Measurements from ENCODE around the gene CDC45.
"Not testable (repeated sequence)": the region's sequence is repeated elsewhere in the genome, so short reads cannot be mapped to it uniquely, and the experiment has no call there.

CDC45 gene

DNA sequence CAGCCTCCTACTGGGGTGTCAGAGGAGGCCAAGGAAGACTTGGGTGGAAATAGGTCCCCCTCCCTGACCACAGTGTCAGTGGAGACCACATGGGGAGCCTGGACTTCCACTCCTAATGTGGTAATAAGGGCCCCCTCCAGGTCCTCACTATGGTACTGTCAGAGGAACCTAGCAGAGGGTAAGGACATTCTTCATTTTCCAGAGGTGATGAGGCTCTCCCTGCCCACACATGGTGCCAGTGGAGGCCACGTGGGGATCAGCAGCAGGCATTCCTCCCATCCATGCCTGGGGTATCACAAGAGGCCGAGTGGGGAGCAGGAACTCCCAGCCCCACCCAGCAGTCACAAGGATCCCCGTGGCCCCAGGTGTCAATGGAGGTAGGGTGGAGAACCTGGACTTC is 51.0 kb downstream of the CDC45 start:
- DNase-seq (ENCODE audit: low read depth): no peak

DNA sequence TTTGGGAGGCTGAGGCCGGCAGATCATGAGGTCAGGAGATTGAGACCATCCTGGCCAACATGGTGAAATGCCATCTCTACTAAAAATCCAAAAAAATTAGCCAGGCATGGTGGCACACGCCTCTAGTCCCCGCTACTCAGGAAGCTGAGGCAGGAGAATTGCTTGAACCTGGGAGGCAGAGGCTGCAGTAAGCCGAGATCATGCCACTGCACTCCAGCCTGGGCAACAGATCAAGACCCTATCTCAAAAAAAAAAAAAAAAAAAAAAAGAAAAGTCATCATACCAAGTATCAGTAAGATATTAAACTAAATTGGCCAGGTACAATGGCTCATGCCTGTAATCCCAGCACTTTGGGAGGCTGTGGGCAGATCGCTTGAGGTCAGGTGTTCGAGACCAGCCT is 51.6 kb downstream of the CDC45 start:
- not testable (repeated sequence) for DNase-seq (ENCODE audit: low read depth)

DNA sequence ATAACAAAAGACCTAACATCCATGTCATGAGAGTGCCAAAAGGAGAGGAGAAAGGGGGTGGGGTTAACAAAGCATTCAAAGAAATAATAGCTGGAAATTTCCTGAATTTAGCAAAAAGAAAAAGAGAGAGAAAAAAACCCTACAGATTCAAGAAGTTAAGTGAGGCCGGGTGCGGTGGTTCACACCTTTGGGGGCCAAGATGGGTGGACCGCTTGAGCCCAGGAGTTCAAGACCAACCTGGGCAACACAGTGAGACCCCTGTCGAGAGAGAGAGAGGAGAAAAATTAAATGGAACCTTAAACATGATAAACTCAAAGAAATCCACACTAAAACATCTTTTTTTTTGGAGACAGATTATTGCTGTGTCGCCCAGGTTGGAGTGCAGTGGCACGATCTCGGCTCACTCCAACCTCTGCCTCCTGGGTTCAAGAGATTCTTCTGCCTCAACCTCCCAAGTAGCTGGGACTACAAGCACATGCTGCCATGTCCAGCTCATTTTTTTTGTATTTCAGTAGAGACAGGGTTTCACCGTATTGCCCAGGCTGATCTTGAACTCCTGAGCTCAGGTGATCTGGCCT is 53.4 kb downstream of the CDC45 start:
- no peak for DNase-seq (ENCODE audit: low read depth)

DNA sequence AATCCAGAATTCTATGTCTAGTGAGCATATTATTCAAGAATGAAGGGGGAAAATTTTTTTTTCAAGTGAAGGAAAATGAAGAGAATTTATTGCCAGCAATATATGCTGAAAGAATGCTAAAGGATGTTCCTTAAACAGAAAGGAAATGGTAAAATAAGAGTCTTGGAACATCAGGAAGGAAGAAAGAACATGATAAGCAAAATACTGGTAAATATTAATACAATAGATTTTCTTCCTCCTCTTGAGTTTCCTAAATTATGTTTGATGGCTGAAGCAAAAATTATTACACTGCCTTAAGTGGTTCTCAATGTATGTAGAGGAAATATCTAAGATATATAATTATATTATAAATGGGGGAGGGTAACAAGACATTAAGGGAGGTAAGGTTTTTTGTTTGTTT is 54.1 kb downstream of the CDC45 start:
- no peak for DNase-seq (ENCODE audit: low read depth)

DNA sequence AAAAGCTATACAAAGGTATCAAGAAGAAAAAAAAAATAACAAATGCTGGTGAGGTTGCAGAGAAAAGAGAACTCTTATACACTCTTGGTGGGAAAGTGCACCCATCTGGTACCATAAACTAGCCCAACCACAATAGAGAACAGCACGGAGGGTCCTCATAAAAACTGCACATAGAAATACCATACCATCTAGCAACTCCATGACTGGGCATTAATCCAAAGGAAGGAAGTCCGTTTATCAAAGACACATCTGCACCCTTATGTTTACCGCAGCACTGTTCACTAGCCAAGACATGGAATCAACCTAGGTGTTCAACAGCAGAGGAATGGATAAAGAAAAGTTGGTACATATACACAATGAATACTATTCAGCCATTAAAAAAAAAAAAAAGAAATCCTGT is 55.3 kb downstream of the CDC45 start:
- no peak for DNase-seq (ENCODE audit: low read depth)

DNA sequence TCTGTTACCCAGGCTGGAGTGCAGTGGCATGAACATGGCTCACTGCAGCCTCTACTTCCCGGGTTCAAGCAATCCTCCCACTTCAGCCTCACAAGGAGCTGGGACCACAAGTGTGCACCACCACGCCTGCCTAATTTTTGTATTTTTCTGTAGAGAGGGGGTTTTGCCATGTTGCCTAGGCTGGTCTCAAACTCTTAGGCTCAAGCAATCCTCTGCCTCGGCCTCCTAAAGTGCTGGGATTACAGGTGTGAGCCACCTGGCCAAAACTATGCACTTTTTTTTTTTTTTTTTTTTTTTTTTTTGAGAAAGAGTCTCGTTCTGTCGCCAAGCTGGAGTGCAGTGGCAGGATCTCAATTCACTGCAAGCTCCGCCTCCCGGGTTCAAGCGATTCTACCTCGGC is 56.8 kb downstream of the CDC45 start:
- DNase-seq (ENCODE audit: low read depth): no peak

DNA sequence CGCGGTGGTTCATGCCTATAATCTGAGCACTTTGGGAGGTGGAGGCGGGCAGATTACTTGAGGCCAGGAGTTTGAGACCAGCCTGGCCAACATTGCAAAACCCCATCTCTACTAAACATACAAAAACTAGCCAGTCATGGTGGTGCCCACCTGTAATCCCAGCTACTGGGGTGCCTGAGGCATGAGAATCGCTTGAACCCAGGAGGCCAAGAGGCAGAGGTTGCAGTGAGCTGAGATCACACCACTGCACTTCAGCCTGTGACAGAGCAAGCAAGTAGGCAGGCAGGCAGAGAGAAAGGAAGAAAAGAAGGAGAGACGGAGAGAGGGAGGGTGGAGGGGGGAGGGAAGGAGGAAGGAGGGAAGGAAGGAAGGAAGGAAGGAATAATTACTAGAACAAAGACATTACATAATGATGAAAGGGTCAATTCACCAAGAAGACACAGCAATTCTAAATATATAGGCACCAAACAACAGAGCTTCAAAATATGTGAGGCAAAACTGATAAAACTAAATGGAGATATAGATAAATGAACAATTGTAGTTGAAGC is 58.3 kb downstream of the CDC45 start:
- no peak for DNase-seq (ENCODE audit: low read depth)

DNA sequence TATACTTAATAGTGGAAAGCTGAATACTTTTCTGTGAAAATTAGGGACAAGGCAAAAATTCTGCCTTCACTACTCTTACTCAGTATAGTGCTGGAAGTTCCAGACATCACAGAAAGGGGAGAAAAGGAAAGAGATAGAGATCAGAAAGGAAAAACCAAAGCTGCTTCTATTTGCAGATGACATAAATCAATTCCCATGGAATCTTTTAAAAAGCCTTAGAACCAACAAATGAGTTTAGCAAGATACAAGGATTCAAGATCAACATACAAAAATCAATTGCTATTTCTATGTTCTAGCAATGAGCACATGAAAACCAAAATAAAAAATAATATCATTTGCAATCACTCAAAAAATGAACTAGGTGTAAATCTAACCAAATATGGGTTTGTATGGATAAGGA is 60.7 kb downstream of the CDC45 start:
- DNase-seq (ENCODE audit: low read depth): no peak

DNA sequence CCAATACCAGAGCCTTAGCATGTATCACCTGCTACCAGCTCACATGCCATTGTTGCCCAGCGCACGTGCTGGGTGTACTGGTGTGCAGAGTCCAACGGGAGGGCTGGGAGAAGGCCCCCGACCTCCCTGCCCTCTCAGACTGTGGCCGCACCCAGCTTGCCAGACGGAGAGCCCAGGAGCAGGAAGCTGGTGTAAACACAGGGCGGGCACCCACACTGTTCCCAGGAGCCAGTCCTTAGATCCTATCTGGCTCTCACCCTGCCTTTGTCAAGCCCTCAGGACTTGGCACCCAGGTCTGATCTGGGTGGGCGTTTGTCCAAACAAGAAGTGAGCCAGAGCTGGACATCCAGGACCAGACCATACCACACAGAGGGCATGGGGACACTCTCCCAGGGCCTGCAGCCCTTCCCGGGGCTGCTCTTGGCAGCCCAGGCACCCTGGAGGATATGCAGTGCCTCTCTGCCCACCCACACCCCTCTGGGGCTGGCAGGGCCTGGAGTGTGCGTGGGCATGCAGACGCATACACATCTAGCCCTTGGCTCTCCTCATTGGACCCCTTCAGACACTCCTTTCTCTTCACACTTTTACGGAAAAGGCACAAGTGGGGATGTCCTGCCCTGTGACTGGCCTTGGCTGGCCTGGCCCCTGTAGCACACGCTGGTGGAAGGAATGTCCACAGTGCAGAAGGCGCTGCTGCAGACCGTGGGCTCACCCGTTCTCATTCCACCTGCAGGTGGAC is 64.4 kb downstream of the CDC45 start:
- DNase-seq (ENCODE audit: low read depth): no peak

DNA sequence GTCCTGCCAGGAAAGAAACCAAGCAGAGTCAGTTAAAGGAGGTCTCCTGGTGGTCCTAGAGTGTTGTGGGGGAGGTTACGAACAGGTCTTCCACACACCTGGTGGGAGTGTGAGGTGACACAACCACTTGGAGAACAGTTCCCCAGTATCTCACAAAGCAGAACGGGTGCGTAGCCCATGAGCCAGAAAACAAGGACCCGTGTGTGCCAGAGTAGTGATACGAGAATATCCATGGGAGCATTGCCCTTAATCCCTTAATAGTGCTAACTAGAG is 66.2 kb downstream of the CDC45 start:
- no peak for DNase-seq (ENCODE audit: low read depth)

DNA sequence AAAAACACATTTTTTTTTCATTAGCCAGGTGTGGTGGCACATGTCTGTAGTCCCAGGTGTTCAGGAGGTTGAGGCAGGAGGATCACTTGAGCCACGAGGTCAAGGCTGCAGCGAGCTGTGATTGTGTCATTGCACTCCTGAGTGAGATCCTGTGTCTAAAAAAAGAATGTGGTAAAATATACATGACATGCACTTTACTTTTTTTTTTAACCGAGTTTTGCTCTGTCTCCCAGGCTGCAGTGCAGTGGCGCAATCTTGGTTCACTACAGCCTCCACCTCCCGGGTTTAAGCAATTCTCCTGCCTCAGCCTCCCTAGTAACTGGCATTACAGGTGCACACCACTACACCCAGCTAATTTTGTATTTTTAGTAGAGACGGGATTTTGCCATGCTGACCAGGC is 67.0 kb downstream of the CDC45 start:
- no peak for DNase-seq (ENCODE audit: low read depth)

DNA sequence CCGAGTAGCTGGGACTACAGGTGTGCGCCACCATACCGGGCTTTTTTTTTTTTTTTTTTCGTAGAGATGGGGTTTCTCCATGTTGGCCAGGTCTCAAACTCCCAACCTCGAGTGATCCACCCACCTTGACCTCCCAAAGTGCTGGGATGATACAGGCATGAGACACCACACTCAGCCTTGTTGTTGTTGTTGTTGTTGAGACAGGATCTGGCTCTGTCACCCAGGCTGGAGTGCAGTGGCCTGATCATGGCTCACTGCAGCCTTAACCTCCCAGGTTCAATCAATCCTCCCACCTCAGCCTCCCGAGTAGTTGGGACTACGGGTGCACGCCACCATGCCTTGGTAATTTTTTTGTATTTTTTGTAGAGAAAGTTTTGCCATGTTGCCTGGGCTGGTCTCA is 67.9 kb downstream of the CDC45 start:
- DNase-seq (ENCODE audit: low read depth): no peak

DNA sequence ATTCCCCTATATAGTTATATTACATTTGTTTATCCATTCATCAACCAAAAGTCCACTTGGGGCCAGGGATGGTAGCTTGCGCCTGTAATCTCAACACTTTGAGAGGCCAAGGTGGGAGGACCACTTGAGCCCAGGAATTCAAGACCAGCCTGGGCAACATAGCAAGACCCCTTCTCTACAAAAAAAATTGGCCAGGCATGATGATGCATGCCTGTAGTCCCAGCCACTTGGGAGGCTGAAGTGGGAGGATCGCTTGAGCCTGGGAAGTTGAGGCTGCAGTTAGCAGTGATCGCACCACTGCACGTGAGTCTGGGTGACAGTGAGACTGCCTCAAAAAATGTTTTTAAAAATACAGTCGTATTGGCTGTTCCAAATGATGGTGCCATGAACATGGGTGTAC is 68.7 kb downstream of the CDC45 start:
- DNase-seq (ENCODE audit: low read depth): not testable (repeated sequence)

DNA sequence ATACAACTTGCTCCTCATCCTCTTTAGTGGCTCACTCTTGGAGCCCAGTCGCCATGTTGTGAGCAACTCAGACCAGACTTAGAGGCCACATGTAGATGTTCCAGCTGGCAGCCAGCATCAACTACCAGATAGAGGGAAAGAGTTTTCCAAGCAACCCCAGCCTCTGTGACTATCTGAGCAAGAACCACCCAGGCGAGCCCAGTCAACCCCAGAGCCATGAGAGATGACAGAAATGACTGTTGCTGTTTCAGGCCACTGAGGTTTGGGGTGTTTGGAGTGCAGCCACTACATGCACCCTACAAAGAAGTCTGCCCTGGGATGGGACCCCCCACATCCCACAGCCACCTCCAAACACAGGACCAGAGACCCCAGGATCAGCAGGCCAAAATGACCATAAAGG is 69.2 kb downstream of the CDC45 start:
- no peak for DNase-seq (ENCODE audit: low read depth)

DNA sequence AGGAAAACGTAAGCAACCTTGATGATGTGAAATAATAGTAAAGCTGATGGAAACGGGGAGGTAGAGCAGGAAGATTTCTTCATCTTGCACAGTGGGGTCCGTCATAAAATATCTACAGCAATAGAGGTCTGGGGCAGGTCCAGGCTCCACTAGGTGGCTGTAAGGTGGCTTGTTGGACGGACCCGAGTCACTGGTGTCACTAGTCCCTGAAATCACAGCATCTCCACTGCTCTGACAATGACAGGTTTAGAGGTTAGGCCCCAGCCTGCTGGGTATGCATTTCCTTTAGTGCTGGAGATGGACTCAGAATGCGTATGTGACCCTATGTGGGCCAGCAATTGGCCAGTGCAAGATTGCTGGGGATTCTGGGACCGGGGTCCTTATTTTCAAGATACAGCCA is 69.7 kb downstream of the CDC45 start:
- no peak for DNase-seq (ENCODE audit: low read depth)

DNA sequence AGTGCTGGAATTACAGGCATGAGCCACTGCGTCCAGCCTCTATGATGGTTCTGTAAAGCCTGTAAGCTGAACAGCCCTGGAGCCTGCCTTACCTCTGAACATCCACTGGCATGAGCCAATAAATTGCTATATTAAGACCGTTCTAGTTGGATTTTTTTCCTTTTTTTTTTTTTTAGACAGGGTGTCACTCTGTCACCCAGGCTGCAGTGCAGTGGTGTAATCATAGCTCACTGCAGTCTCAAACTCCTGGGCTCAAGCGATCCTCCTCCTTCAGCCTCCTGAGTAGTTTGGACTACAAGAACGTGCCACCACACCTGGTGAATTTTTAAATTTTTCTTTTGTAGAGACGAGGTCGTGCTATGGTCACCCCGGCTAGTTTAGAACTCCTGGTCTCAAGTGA is 70.7 kb downstream of the CDC45 start:
- no peak for DNase-seq (ENCODE audit: low read depth)

DNA sequence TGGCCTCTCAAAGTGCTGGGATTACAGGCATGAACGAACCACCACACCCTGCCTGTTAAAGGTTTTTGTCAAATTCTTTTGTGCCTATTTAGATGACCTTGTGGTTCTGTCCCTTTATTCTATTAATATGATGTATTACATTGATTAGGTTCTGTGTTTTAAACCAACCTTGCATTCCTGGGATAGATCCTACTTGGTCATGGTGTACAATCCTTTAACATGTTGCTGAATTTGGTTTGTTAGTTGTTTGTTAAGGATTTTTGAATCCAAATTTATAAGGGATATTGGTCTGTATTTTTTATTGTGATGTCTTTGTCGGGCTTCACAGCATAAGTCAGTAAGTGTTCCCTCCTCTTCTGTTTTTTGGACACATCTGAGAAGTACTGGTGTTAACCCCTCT is 73.5 kb downstream of the CDC45 start:
- DNase-seq (ENCODE audit: low read depth): no peak

DNA sequence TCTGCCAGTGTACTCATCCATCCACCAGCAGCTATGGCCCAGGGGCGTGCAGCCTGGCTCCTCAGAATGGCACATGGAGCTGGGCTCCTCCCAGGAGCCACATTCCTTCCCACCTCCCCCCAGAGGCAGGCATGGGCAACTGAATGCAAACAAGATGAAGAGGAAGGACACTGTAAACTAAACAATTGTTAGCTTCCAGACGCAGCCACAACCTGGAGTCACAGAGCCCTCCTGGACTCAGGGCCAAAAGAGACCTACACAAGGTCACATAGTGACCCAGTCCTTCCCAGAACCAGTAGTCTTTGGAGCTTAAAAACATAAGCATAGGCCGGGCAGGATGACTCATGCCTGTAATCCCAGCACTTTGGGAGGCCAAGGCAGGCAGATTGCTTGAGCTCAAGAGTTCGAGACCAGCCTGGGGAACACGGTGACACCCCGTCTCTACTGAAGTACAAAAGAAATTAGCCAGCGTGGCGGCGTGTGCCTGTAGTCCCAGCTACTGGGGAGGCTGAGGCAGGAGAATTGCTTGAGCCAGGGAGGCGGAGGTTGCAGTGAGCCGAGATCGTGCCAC is 75.2 kb downstream of the CDC45 start:
- no peak for DNase-seq (ENCODE audit: low read depth)

DNA sequence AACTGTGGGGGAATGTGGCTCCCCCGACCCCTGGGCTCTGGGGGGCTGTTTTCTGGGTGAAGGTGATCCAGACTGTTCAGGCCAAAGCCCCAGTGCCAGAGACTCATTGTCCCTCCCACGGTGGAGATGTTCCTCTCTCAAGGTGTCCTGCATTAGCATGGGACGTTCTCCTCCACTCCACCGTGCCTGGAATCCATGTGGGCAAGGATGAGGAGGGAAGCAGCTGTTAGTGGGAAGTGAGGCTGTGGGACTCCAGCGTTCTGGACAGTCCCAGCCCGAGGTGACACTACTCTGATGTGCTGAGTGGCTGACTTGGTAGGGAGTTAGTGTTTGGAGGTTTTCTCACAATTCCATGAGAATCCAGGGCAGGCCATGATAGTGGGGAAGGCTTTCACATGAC is 75.9 kb downstream of the CDC45 start:
- DNase-seq (ENCODE audit: low read depth): no peak

DNA sequence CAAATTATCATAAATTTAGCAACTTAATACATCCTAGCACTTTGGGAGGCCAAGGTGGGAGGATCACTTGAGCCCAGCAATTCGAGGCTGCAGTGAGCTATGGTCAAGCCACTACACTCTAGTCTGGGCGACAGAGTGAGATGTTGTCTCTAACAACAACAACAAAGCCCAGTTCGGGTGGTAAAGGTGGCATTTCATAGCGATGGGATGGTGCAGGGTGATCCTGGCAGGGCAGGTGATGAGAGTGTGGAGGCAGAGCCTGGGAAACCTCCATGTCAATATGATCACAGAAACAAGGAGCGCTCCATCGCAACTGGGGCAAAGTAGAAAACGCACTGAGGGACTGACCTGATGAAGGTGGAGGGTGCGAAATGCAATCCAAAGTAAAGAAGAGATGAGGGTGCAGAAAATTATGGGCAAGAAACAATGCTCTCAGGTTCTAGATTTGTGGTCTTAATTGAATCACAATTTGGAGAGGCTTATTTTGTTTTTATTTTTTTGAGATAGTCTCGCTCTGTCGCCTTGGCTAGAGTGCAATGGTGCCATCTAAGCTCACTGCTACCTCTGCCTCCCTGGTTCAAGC is 77.3 kb downstream of the CDC45 start:
- no peak for DNase-seq (ENCODE audit: low read depth)

DNA sequence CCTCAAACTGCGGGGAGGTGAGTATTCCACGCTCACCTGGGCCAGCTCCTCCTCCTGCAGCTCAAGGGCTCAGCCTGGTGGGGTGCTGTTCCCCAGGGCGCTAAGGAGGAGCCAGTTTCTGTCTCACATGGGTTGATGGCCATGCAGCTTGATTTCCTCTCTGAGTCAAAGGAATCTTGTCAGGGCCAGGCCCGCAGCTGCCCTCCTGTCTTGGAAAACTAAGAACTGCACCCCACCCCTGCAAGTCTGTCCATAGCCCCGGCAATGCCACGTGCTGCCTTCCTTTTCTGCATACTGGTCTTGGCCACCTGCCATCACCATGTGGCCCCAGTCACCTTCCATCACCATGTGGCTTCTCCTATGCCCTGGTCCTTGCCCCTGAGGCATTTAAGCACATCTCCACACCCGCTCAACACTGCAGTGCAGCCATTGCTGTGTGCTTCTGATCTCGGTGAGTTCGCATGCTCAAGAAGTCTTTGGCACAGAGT is 79.6 kb downstream of the CDC45 start:
- no peak for DNase-seq (ENCODE audit: low read depth)

DNA sequence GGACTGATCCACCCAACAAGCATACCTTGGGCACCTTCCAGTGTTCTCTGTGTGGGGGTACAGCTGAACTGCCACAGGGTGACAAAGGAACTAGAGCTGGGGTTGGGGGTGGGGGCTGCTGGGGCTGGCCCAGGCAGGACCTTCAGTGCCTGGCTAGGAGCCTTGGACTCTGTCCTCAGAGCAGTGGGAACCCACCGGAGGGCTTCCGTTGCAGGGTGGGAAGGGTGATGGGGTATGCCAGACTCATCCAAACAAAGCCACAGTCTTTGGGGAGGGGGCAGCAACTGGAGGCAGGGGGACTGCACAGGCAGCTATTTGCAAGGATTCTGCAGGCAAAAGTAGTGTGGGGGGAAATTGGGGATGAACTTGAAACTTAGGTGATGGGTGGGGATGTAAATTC is 80.2 kb downstream of the CDC45 start:
- DNase-seq (ENCODE audit: low read depth): no peak
